ENCODE results near the gene KAZN.
A peak's percentile ranks its signal among the peaks of the same experiment; 100 is the strongest.
"Not testable (repeated sequence)": the region's sequence is repeated elsewhere in the genome, so short reads cannot be mapped to it uniquely, and the experiment has no call there.

KAZN gene

DNA sequence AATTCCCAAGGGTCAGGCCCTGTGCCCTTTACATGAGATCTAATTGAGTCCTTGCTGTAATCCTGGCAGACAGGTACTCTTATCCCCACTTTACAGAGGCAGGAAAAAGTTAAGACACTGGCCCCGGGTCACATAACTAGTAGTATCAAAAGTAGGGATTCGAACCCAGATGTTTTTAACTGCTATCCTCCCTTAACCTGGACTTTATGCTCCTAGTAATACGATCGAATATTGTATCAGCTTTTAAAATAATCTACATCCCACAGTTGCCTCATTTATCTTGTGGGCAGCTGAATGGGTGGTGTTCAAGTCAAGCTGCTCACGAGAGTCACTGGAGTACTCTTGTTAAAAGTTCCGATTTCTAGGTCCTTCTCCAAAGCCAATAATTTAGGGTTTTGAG is 529.6 kb downstream of the KAZN start:
- in situ Hi-C loops (cut with MboI; ENCODE audit: low sequenced_read_pairs, unreplicated experiment), result loop anchor here (5.0 kb wide), 1 partner anchor 149 kb away; no protein-coding TSS in a partner anchor
- DNase-seq (ENCODE audit: low spot score), result no peak
- TF ChIP-seq, protein P1, sequence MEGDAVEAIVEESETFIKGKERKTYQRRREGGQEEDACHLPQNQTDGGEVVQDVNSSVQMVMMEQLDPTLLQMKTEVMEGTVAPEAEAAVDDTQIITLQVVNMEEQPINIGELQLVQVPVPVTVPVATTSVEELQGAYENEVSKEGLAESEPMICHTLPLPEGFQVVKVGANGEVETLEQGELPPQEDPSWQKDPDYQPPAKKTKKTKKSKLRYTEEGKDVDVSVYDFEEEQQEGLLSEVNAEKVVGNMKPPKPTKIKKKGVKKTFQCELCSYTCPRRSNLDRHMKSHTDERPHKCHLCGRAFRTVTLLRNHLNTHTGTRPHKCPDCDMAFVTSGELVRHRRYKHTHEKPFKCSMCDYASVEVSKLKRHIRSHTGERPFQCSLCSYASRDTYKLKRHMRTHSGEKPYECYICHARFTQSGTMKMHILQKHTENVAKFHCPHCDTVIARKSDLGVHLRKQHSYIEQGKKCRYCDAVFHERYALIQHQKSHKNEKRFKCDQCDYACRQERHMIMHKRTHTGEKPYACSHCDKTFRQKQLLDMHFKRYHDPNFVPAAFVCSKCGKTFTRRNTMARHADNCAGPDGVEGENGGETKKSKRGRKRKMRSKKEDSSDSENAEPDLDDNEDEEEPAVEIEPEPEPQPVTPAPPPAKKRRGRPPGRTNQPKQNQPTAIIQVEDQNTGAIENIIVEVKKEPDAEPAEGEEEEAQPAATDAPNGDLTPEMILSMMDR (IDR thresholded peaks at IDR 0.05; ENCODE audit: borderline replicate concordance, control extremely low read depth, extremely low read depth, insufficient read depth, missing control alignments), result no peak

DNA sequence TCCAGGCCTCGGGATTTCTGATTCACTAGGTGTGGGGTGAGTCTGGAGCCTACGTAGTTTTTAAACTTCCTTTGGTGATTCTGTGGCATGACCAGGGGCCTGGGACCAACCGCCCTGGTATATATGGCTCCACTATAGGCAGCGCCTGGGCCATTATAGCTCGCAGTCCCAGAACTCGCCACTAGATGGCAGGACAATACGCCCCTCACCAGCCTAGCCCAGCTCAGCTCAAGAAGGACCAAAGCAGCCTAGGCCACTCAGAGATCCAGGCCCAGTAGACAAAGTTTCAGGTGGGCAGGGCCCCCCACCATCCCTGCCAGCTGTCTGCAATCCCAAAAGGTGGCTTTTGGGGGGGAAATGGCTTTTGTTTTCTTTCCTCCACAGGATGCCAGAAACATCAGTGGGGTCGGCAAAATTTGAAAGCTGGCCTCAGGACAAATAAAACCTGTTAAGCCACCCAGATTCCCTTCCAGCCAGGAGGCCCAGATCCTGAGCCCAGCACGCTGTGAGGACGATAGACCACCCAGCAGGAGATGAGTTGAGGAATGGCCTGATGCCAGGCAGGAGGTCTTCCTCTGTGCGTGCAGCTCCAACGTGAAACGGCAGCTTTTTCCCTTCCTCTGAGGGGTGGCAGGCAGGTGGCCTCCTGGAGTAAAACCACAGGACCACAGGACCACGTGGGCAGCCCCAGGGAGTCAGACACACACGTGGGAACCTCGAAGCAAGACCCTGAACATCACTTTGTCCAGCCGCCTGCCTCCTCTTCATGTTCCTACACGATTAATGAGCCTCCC is 530.2 kb downstream of the KAZN start:
- peak; percentile 87 for DNase-seq (ENCODE audit: low spot score)
- TF ChIP-seq, protein P1 (IDR thresholded peaks at IDR 0.05; ENCODE audit: borderline replicate concordance, control extremely low read depth, extremely low read depth, insufficient read depth, missing control alignments), result peak; percentile 95
- in situ Hi-C loops (cut with MboI; ENCODE audit: low sequenced_read_pairs, unreplicated experiment), result loop anchor here (5.0 kb wide), 1 partner anchor 149 kb away; no protein-coding TSS in a partner anchor

DNA sequence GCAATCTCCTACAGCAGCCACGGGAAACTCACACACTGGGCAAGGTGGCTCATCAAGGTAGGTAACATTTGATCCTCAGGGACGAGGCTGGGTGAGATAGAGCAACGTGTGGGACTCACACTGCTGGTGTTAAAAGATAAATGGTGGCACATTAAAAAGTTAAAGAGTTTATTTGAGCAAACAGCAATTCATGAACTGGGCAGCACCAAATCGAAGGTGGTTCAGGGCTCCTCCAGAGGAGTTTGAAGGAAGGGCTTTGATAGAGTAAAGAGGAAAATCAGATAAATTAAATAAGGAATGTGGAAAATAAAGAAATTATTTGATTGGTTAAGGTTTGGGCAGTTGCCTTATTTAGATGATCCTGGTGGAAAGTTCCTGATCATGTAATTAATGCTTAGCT is 531.5 kb downstream of the KAZN start:
- TF ChIP-seq, protein P1 (IDR thresholded peaks at IDR 0.05; ENCODE audit: borderline replicate concordance, control extremely low read depth, extremely low read depth, insufficient read depth, missing control alignments), result no peak
- no peak for DNase-seq (ENCODE audit: low spot score)
- in situ Hi-C loops (cut with MboI; ENCODE audit: low sequenced_read_pairs, unreplicated experiment), result loop anchor here (5.0 kb wide), 1 partner anchor 147 kb away; no protein-coding TSS in a partner anchor

DNA sequence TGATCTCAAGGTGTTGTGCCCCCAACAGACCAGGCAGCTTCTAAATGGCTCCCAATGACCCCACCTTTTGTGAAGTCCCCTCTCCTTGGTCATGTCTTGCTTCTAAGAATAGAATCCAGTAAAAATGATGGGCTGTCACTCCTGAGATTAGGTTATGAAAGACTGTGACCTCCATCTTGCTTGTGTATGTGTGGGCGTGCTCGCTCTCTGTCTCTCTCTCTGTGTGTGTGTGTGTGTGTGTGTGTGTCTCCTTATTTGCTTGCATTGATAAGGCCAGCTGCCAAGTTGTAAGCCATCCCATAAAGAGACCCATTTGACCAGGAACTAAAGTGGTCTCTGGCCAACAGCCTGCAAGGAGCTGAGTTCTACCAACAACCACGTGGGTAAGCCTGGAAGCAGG is 532.1 kb downstream of the KAZN start:
- DNase-seq (ENCODE audit: low spot score), result no peak
- in situ Hi-C loops (cut with MboI; ENCODE audit: low sequenced_read_pairs, unreplicated experiment), result no loop called here
- TF ChIP-seq, protein P1 (IDR thresholded peaks at IDR 0.05; ENCODE audit: borderline replicate concordance, control extremely low read depth, extremely low read depth, insufficient read depth, missing control alignments), result no peak

DNA sequence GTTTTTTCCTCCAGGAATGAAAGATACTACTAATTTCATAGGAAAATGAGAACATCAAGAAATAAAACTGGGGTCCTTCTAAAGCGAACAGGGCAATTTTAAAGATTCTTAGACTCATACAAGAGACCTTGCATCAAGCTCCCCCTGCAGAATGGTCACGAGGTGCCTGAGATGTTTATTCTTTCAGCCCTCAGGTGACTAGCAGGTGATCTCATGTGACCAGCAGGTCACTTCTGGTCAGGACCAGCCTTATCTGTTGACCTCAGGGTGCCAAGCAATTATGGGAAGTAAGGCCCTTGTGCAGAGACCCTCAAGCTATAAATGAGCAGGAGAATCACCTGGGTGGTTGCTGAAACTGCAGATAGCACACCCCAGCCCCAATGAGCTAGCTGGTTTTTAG is 534.5 kb downstream of the KAZN start:
- no peak for DNase-seq (ENCODE audit: low spot score)
- in situ Hi-C loops (cut with MboI; ENCODE audit: low sequenced_read_pairs, unreplicated experiment), result no loop called here
- TF ChIP-seq, protein P1 (IDR thresholded peaks at IDR 0.05; ENCODE audit: borderline replicate concordance, control extremely low read depth, extremely low read depth, insufficient read depth, missing control alignments), result no peak

DNA sequence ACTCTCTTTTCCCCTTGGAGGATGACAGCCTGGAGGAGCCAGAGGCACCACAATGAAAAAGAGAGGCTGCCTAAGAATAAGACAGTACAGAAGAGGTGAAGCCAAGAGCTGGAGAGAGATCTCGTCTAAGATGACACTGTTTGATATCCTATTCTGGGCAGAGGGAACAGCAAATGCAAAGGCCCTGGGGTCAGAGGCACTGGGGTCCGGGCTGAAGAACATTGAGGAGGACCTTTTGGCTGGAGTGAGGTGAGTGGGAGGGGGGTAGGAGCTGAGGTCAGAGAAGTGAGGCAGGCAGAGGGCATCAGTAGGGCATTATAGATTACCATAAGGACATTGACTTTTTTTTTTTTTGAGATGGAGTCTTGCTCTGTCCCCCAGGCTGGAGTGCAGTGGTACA is 535.8 kb downstream of the KAZN start:
- DNase-seq (ENCODE audit: low spot score), result no peak
- TF ChIP-seq, protein P1 (IDR thresholded peaks at IDR 0.05; ENCODE audit: borderline replicate concordance, control extremely low read depth, extremely low read depth, insufficient read depth, missing control alignments), result no peak
- in situ Hi-C loops (cut with MboI; ENCODE audit: low sequenced_read_pairs, unreplicated experiment), result no loop called here

DNA sequence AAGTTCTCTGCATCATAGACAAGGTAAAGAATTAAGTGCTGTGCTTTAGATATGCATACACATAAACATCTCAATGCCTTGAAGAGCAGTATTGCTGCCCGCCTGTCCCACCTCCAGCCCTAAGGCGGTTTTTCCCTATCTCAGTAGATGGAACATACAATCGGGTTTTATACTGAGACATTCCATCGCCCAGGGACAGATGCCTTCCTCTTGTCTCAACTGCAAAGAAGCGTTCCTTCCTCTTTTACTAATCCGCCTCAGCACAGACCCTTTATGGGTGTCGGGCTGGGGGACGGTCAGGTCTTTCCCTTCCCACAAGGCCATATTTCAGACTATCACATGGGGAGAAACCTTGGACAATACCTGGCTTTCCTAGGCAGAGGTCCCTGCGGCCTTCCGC is 537.1 kb downstream of the KAZN start:
- in situ Hi-C loops (cut with MboI; ENCODE audit: low sequenced_read_pairs, unreplicated experiment); DNase-seq (ENCODE audit: low spot score): not testable (repeated sequence)
